HepG2 (cell line): ENCODE results near the gene SPHK1. TPM values are rescaled to one million over a fixed set of nuclear protein-coding genes. Genes with fewer than 3 reads are reported as not detected.
A peak's percentile ranks its signal among the peaks of the same experiment; 100 is the strongest.

Experiments used
- ATF7-NPFF ChIP-seq: sonication (generic); formaldehyde crosslinking; IDR thresholded peaks from 2 replicates; pipeline ENCODE4 v1.8.1; 2023; ENCODE audit warnings: mild to moderate bottlenecking, low read depth, missing genetic modification reagents, moderate library complexity
- ATM ChIP-seq: fragments of 450-650 bp; IDR thresholded peaks from 2 replicates; pipeline ENCODE4 v1.7.1; 2017; ENCODE audit warnings: mild to moderate bottlenecking, borderline replicate concordance
- HIVEP1 ChIP-seq: sonication (generic); formaldehyde crosslinking; IDR thresholded peaks from 2 replicates; pipeline ENCODE4 v1.4.0; 2020; ENCODE audit warnings: mild to moderate bottlenecking, missing genetic modification reagents
- HNF4G ChIP-seq, 2 experiments: sonication (generic) in 1 of 2; formaldehyde crosslinking in 1 of 2; IDR thresholded peaks; 2 replicates each; pipeline versions ENCODE4 v1.4.0 to v1.6.1; 2011 to 2020; ENCODE audit warnings: borderline replicate concordance in 2 of 2, low read depth in 2 of 2, mild to moderate bottlenecking in 2 of 2, low read length in 1 of 2, missing genetic modification reagents in 1 of 2, moderate library complexity in 1 of 2
- MED8 ChIP-seq: sonication (generic); formaldehyde crosslinking; IDR thresholded peaks from 2 replicates; pipeline ENCODE4 v1.8.1; 2023; ENCODE audit warnings: mild to moderate bottlenecking, missing genetic modification reagents; ENCODE audit not compliant: insufficient replicate concordance
- MTF2 ChIP-seq: sonication (generic); formaldehyde crosslinking; IDR thresholded peaks from 2 replicates; pipeline ENCODE4 v1.5.0; 2020; ENCODE audit warnings: missing genetic modification reagents, borderline replicate concordance
- MZF1 ChIP-seq: sonication (generic); formaldehyde crosslinking; IDR thresholded peaks from 2 replicates; pipeline ENCODE4 v1.8.1; 2023; ENCODE audit warnings: mild to moderate bottlenecking, missing genetic modification reagents, borderline replicate concordance
- NR2C2 ChIP-seq: sonication (generic); formaldehyde crosslinking; IDR thresholded peaks from 2 replicates; pipeline ENCODE4 v1.4.0; 2020; ENCODE audit warnings: missing genetic modification reagents, mild to moderate bottlenecking, moderate library complexity, borderline replicate concordance
- NR2F1 ChIP-seq, 2 experiments: fragments of 450-650 bp in 1 of 2; formaldehyde crosslinking in 1 of 2; IDR thresholded peaks; 2 replicates each; pipeline versions ENCODE4 v1.5.0 to v1.6.1; 2016 to 2020; ENCODE audit warnings: mild to moderate bottlenecking in 1 of 2, missing compliant biosample characterization in 1 of 2, missing genetic modification reagents in 1 of 2, moderate library complexity in 1 of 2
- SIX1 ChIP-seq: sonication (generic); formaldehyde crosslinking; IDR thresholded peaks from 2 replicates; pipeline ENCODE4 v1.4.0; 2020; ENCODE audit warnings: missing genetic modification reagents, borderline replicate concordance
- SMAD1 ChIP-seq: sonication (generic); formaldehyde crosslinking; IDR thresholded peaks from 2 replicates; pipeline ENCODE4 v1.4.0; 2020; ENCODE audit warnings: missing genetic modification reagents, low read depth, mild to moderate bottlenecking, borderline replicate concordance
- ZBTB21 ChIP-seq: sonication (generic); formaldehyde crosslinking; IDR thresholded peaks from 2 replicates; pipeline ENCODE4 v1.4.0; 2020; ENCODE audit warnings: missing genetic modification reagents
- ZFP41 ChIP-seq: sonication (generic); formaldehyde crosslinking; IDR thresholded peaks from 2 replicates; pipeline ENCODE4 v1.4.0; 2020; ENCODE audit warnings: mild to moderate bottlenecking, missing genetic modification reagents, borderline replicate concordance
- ZNF431 ChIP-seq: sonication (generic); formaldehyde crosslinking; IDR thresholded peaks from 2 replicates; pipeline ENCODE4 v1.9.0; 2022; ENCODE audit warnings: missing genetic modification reagents, low read depth, mild to moderate bottlenecking, borderline replicate concordance
- ZNF451 ChIP-seq: sonication (generic); formaldehyde crosslinking; IDR thresholded peaks from 2 replicates; pipeline ENCODE4 v1.5.0; 2020; ENCODE audit warnings: mild to moderate bottlenecking, missing genetic modification reagents
- ZNF510 ChIP-seq: sonication (generic); formaldehyde crosslinking; IDR thresholded peaks from 2 replicates; pipeline ENCODE4 v1.4.0; 2020; ENCODE audit warnings: low read depth, mild to moderate bottlenecking, missing genetic modification reagents
- ZNF546 ChIP-seq: sonication (generic); formaldehyde crosslinking; conservative IDR thresholded peaks from 2 replicates; pipeline ENCODE4 v1.8.1; 2023; ENCODE audit warnings: mild to moderate bottlenecking, missing genetic modification reagents
- ZNF713 ChIP-seq: sonication (generic); formaldehyde crosslinking; IDR thresholded peaks from 2 replicates; pipeline ENCODE4 v1.4.0; 2020; ENCODE audit warnings: mild to moderate bottlenecking, missing genetic modification reagents
- polyA plus RNA-seq, 8 experiments: library from polyadenylated mRNA; depleted of rRNA in 3 of 8; stranded (reverse) in 7 of 8; unstranded in 1 of 8; fragments of >200 nt; fragmentation: Illumina TruSeq in 4 of 8; extraction: Trizol in 4 of 8; gene quantifications; 2 replicates each; pipeline versions ENCODE4 v1.2.1 to v1.2.3, GENCODE V29; 2011 to 2016; ENCODE audit warnings: low read depth in 4 of 8, missing spikeins in 1 of 8, mixed read lengths in 1 of 8; ENCODE audit not compliant: insufficient read depth in 1 of 8
- total RNA-seq, 5 experiments: library from RNA; depleted of rRNA; stranded (reverse); fragments of >200 nt; fragmentation: Illumina TruSeq; extraction: Trizol; gene quantifications; 2 replicates each; pipeline ENCODE4 v1.2.3, GENCODE V29; 2016; ENCODE audit warnings: low read depth in 1 of 5
- TF ChIP-seq, protein P1 (sequence below): sonication (generic); formaldehyde crosslinking; conservative IDR thresholded peaks from 2 replicates; pipeline ENCODE4 v1.8.0; 2022; ENCODE audit warnings: low read depth, missing genetic modification reagents
- TF ChIP-seq, protein P2 (sequence below): sonication (generic); formaldehyde crosslinking; conservative IDR thresholded peaks from 2 replicates; pipeline ENCODE4 v1.8.0; 2022; ENCODE audit warnings: mild to moderate bottlenecking, moderate library complexity, missing genetic modification reagents
- TF ChIP-seq, protein P3 (sequence below): sonication (generic); formaldehyde crosslinking; IDR thresholded peaks from 2 replicates; pipeline ENCODE4 v1.4.0; 2020; ENCODE audit warnings: missing genetic modification reagents
- TF ChIP-seq, protein P4 (sequence below): sonication (generic); formaldehyde crosslinking; IDR thresholded peaks from 2 replicates; pipeline ENCODE4 v1.4.0; 2020; ENCODE audit warnings: missing genetic modification reagents
- TF ChIP-seq, protein P5 (sequence below): sonication (generic); formaldehyde crosslinking; IDR thresholded peaks from 2 replicates; pipeline ENCODE4 v1.8.1; 2023; ENCODE audit warnings: mild to moderate bottlenecking, missing genetic modification reagents, borderline replicate concordance

Gene SPHK1
- total and polyA plus RNA-seq, 2 of the 13 experiments (the other 11 are each of a cell fraction or from before 2014, with no cell fraction given): 129 to 160 TPM

DNA sequence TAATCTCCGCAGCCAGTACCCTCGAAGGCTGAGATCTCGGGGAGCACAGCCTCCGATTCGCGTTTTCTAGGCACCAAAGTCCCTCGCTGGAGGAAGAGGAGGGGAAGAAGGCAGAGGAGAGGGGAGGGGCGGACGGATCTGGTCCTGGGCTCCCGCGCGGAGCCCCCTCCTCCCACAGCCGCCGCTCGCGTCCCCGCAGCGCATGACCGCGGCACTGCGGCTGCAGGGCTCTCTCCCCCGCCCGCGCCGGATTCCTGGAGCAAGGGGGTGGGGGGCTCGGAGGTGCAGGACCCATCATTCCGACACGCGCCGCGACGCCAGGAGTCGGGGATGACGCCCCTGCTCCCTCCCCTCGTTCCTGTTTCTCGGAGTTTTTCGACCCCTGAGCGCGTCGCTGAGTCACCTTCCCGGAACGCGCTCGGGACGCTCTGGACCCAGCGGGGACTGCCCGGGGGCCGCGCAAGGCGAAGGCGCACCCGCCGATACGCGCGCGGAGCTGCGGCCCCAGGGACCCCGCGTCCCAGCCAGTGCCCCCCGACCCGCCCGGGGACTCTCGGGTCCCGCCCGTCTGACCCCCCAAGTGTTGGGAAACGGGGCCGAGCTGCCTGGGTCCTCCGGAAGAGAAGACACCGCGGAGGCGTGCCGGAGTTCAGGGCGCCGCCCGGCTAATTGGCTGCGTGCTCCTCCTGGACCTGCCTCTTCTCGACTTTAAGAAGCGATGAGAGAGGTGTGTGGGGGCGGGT lies 1.4 kb upstream of the SPHK1 start (continued):
- TF ChIP-seq ZFP41 (CRISPR knock-in tag) (no peak), ATF7-NPFF (CRISPR knock-in tag) (peak; percentile 71), ZBTB21 (CRISPR knock-in tag) (no peak), NR2F1 (CRISPR knock-in tag; IDR thresholded peaks at IDR 0.05) (no peak), ZNF546 (CRISPR knock-in tag) (no peak), SMAD1 (CRISPR knock-in tag) (peak; percentile 67; the same call in 1 of the 2 replicates), ZNF451 (CRISPR knock-in tag) (no peak; the same call in 1 of the 2 replicates), ZNF431 (CRISPR knock-in tag) (peak; percentile 60; the same call in 1 of the 2 replicates), HNF4G (IDR thresholded peaks at IDR 0.05; ENCODE audit: borderline replicate concordance, low read depth, low read length) (no peak), HNF4G (CRISPR knock-in tag; IDR thresholded peaks at IDR 0.05; ENCODE audit: borderline replicate concordance, low read depth) (peak; percentile 2; the same call in 1 of the 2 replicates), ZNF713 (0 out of 2 replicates have a peak, but pooled peaks have one; percentile 80), ATM (no peak), MZF1 (CRISPR knock-in tag) (no peak), MTF2 (CRISPR knock-in tag) (peak; percentile 92), SIX1 (CRISPR knock-in tag) (no peak), ZNF510 (CRISPR knock-in tag) (no peak), HIVEP1 (no peak; the same call in none of the 2 replicates), MED8 (peak; percentile 10), NR2C2 (CRISPR knock-in tag) (no peak)
- TF ChIP-seq, protein P1, sequence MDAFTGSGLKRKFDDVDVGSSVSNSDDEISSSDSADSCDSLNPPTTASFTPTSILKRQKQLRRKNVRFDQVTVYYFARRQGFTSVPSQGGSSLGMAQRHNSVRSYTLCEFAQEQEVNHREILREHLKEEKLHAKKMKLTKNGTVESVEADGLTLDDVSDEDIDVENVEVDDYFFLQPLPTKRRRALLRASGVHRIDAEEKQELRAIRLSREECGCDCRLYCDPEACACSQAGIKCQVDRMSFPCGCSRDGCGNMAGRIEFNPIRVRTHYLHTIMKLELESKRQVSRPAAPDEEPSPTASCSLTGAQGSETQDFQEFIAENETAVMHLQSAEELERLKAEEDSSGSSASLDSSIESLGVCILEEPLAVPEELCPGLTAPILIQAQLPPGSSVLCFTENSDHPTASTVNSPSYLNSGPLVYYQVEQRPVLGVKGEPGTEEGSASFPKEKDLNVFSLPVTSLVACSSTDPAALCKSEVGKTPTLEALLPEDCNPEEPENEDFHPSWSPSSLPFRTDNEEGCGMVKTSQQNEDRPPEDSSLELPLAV (CRISPR knock-in tag): no peak
- TF ChIP-seq, protein P2, sequence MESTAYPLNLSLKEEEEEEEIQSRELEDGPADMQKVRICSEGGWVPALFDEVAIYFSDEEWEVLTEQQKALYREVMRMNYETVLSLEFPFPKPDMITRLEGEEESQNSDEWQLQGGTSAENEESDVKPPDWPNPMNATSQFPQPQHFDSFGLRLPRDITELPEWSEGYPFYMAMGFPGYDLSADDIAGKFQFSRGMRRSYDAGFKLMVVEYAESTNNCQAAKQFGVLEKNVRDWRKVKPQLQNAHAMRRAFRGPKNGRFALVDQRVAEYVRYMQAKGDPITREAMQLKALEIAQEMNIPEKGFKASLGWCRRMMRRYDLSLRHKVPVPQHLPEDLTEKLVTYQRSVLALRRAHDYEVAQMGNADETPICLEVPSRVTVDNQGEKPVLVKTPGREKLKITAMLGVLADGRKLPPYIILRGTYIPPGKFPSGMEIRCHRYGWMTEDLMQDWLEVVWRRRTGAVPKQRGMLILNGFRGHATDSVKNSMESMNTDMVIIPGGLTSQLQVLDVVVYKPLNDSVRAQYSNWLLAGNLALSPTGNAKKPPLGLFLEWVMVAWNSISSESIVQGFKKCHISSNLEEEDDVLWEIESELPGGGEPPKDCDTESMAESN: no peak
- TF ChIP-seq, protein P3, sequence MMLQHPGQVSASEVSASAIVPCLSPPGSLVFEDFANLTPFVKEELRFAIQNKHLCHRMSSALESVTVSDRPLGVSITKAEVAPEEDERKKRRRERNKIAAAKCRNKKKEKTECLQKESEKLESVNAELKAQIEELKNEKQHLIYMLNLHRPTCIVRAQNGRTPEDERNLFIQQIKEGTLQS (CRISPR knock-in tag): peak; percentile 93
- TF ChIP-seq, protein P4, sequence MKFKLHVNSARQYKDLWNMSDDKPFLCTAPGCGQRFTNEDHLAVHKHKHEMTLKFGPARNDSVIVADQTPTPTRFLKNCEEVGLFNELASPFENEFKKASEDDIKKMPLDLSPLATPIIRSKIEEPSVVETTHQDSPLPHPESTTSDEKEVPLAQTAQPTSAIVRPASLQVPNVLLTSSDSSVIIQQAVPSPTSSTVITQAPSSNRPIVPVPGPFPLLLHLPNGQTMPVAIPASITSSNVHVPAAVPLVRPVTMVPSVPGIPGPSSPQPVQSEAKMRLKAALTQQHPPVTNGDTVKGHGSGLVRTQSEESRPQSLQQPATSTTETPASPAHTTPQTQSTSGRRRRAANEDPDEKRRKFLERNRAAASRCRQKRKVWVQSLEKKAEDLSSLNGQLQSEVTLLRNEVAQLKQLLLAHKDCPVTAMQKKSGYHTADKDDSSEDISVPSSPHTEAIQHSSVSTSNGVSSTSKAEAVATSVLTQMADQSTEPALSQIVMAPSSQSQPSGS (CRISPR knock-in tag): 0 out of 2 replicates have a peak, but pooled peaks have one; percentile 19
- TF ChIP-seq, protein P5, sequence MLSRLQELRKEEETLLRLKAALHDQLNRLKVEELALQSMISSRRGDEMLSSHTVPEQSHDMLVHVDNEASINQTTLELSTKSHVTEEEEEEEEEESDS (CRISPR knock-in tag): no peak
